ENCODE data around the gene MYZAP. TPM values are rescaled to one million over a fixed set of nuclear protein-coding genes. Genes with fewer than 3 reads are reported as not detected.

The MYZAP gene
- total RNA-seq, 4 donors from 2014 or later, result 0.98 to 9.3 (median 2.7) TPM

- H3K36me3 ChIP-seq, result no peaks in the 10 kb centered on the region
- TF ChIP-seq, protein P1, sequence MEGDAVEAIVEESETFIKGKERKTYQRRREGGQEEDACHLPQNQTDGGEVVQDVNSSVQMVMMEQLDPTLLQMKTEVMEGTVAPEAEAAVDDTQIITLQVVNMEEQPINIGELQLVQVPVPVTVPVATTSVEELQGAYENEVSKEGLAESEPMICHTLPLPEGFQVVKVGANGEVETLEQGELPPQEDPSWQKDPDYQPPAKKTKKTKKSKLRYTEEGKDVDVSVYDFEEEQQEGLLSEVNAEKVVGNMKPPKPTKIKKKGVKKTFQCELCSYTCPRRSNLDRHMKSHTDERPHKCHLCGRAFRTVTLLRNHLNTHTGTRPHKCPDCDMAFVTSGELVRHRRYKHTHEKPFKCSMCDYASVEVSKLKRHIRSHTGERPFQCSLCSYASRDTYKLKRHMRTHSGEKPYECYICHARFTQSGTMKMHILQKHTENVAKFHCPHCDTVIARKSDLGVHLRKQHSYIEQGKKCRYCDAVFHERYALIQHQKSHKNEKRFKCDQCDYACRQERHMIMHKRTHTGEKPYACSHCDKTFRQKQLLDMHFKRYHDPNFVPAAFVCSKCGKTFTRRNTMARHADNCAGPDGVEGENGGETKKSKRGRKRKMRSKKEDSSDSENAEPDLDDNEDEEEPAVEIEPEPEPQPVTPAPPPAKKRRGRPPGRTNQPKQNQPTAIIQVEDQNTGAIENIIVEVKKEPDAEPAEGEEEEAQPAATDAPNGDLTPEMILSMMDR (IDR thresholded peaks at IDR 0.05), result no peak
- TF ChIP-seq EP300 (IDR thresholded peaks at IDR 0.05), result no peak
- no peak for TF ChIP-seq POLR2A (IDR thresholded peaks at IDR 0.05)
- no peaks in the 10 kb centered on the region for H3K9me3 ChIP-seq
- no peak for DNase-seq (ENCODE audit: low spot score in 2 of 2)
- H3K27ac ChIP-seq, result no peak overlapping the region
- WGBS, 2 donors, result 94 to 99% methylated on average over 4 of the region's 4 CpGs
- H3K4me3 ChIP-seq, result no peak overlapping the region
- H3K4me1 ChIP-seq, result no peaks in the 10 kb centered on the region
- H3K27me3 ChIP-seq, result no peaks in the 10 kb centered on the region
Observed at GRCh38 chr15:57643826-57644225, 52.1 kb downstream of the MYZAP start.

DNA sequence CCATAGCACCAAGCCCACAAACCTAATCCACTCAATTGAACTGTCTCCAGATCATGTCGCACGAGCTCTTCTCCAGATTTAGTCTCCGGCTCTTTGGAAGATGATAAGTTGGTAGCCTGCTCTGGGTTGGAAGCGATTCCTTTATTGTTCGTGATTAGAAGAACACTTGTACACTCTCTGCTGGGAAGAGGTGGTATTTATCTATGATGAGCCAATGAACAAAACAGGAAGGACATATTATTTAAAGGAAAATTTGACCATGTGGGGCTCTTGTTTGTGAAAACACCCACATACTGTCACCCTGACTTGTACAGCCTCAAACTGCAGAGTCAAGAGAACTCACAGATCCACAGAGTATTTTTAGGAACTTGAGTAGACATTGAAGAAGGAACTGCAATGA, 54.4 kb downstream of the MYZAP start:
- no peaks in the 10 kb centered on the region for H3K36me3 ChIP-seq
- H3K27ac ChIP-seq, result no peak overlapping the region
- no peak overlapping the region for H3K4me3 ChIP-seq
- DNase-seq (ENCODE audit: low spot score in 2 of 2), result no peak
- TF ChIP-seq POLR2A (IDR thresholded peaks at IDR 0.05), result no peak
- TF ChIP-seq EP300 (IDR thresholded peaks at IDR 0.05), result no peak
- TF ChIP-seq, protein P1 (IDR thresholded peaks at IDR 0.05), result no peak
- H3K9me3 ChIP-seq, result no peaks in the 10 kb centered on the region
- WGBS, 2 donors, result 86 to 89% methylated on average over 5 of the region's 5 CpGs
- H3K4me1 ChIP-seq, result no peaks in the 10 kb centered on the region
- no peaks in the 10 kb centered on the region for H3K27me3 ChIP-seq

- Histone ChIP-seq H3K4me1 (no peaks in the 10 kb centered on the region), H3K4me3 (no peak overlapping the region), H3K27ac (no peak overlapping the region), H3K27me3 (no peaks in the 10 kb centered on the region), H3K36me3 (no peaks in the 10 kb centered on the region), H3K9me3 (no peaks in the 10 kb centered on the region)
- TF ChIP-seq EP300 (IDR thresholded peaks at IDR 0.05), result no peak
- TF ChIP-seq, protein P1 (IDR thresholded peaks at IDR 0.05), result no peak
- no peak for TF ChIP-seq POLR2A (IDR thresholded peaks at IDR 0.05)
- 64 to 71% methylated on average over 6 of the region's 6 CpGs for WGBS, 2 donors
- DNase-seq (ENCODE audit: low spot score in 2 of 2), result no peak
Observed at GRCh38 chr15:57647071-57647790, 55.5 kb downstream of the MYZAP start.

- no peak overlapping the region for H3K27ac ChIP-seq
- no peak for DNase-seq (ENCODE audit: low spot score in 2 of 2)
- no peaks in the 10 kb centered on the region for H3K4me1 ChIP-seq
- no peaks in the 10 kb centered on the region for H3K9me3 ChIP-seq
- H3K36me3 ChIP-seq, result no peaks in the 10 kb centered on the region
- no peak overlapping the region for H3K4me3 ChIP-seq
- no peaks in the 10 kb centered on the region for H3K27me3 ChIP-seq
- WGBS, 2 donors, result 85 to 89% methylated on average over 3 of the region's 3 CpGs
- TF ChIP-seq EP300 (IDR thresholded peaks at IDR 0.05) (no peak), POLR2A (IDR thresholded peaks at IDR 0.05) (no peak)
- TF ChIP-seq, protein P1 (IDR thresholded peaks at IDR 0.05), result no peak
Observed at GRCh38 chr15:57647791-57648130, 56.1 kb downstream of the MYZAP start.

DNA sequence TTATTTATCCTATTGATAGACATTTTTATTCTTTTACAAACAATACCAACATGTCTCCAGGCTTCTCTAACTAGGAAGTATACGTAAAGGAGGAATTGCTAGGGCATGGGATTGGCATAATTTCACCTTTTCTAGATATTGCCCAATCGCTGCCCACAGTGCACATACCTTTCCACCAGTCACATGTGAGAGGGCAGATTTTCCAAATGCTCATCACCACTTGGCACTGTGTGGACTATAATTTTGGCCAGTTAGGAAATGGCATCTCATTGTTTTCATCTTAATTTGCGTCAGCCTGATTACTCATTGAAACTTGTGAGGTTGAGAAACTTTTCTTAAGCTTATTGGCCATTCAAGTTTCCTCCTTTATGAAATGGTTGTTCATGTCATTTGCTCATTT, 57.4 kb downstream of the MYZAP start:
- no peaks in the 10 kb centered on the region for H3K27me3 ChIP-seq
- no peak overlapping the region for H3K27ac ChIP-seq
- TF ChIP-seq EP300 (IDR thresholded peaks at IDR 0.05) (no peak), POLR2A (IDR thresholded peaks at IDR 0.05) (no peak)
- TF ChIP-seq, protein P1 (IDR thresholded peaks at IDR 0.05), result no peak
- H3K4me1 ChIP-seq, result no peaks in the 10 kb centered on the region
- H3K36me3 ChIP-seq, result no peaks in the 10 kb centered on the region
- 90 to 92% methylated on average over 3 of the region's 3 CpGs for WGBS, 2 donors
- H3K4me3 ChIP-seq, result no peak overlapping the region
- no peak for DNase-seq (ENCODE audit: low spot score in 2 of 2)
- no peaks in the 10 kb centered on the region for H3K9me3 ChIP-seq
